Activated CD4-positive, alpha-beta T cell treated with anti-CD3 and anti-CD28 coated beads, Interleukin-2, amount 10 ng/mL, durations not matched to agents 7 days and 5 days (primary cell): ENCODE data around the gene SLC30A7. TPM values are rescaled to one million over a fixed set of nuclear protein-coding genes. Genes with fewer than 3 reads are reported as not detected.
A peak's percentile ranks its signal among the peaks of the same experiment; 100 is the strongest.

ENCODE experiments used
- CTCF ChIA-PET: fragments of 350-600 bp; sonication (Branson Sonifier 250); formaldehyde crosslinking; loops from one replicate; lab custom pipeline; 2021; ENCODE audit warnings: antibody characterized with exemption; lab: Charles Lee
- POLR2A ChIA-PET: fragments of 350-600 bp; sonication (Branson Sonifier 250); formaldehyde crosslinking; loops from one replicate; lab custom pipeline; 2021; ENCODE audit warnings: antibody characterized with exemption; lab: Charles Lee
- DNase-seq: peaks from one replicate; pipeline ENCODE4 v3.0.0-alpha.2; 2020
- H3K27ac Mint-ChIP-seq: one replicate; pipeline ENCODE4 v1.8.0; 2021; ENCODE audit warnings: mild to moderate bottlenecking, moderate library complexity, mixed read lengths
- H3K27me3 Mint-ChIP-seq: one replicate; pipeline ENCODE4 v1.8.0; 2021; ENCODE audit warnings: mixed read lengths
- H3K36me3 Mint-ChIP-seq: one replicate; pipeline ENCODE4 v1.8.0; 2021; ENCODE audit warnings: low read depth, mixed read lengths
- H3K4me1 Mint-ChIP-seq: one replicate; pipeline ENCODE4 v1.8.0; 2021; ENCODE audit warnings: mixed read lengths
- H3K4me3 Mint-ChIP-seq: one replicate; pipeline ENCODE4 v1.8.0; 2021; ENCODE audit warnings: mild to moderate bottlenecking, moderate library complexity, mixed read lengths
- H3K9me3 Mint-ChIP-seq: one replicate; pipeline ENCODE4 v1.8.0; 2021; ENCODE audit warnings: mixed read lengths
- total RNA-seq, 2 experiments: library from RNA; stranded (reverse); gene quantifications; one replicate each; pipeline ENCODE4 v1.2.3, GENCODE V29; 2021

Gene SLC30A7
- total RNA-seq, 2 experiments from 2014 or later: 32.8 to 33.9 TPM

DNA sequence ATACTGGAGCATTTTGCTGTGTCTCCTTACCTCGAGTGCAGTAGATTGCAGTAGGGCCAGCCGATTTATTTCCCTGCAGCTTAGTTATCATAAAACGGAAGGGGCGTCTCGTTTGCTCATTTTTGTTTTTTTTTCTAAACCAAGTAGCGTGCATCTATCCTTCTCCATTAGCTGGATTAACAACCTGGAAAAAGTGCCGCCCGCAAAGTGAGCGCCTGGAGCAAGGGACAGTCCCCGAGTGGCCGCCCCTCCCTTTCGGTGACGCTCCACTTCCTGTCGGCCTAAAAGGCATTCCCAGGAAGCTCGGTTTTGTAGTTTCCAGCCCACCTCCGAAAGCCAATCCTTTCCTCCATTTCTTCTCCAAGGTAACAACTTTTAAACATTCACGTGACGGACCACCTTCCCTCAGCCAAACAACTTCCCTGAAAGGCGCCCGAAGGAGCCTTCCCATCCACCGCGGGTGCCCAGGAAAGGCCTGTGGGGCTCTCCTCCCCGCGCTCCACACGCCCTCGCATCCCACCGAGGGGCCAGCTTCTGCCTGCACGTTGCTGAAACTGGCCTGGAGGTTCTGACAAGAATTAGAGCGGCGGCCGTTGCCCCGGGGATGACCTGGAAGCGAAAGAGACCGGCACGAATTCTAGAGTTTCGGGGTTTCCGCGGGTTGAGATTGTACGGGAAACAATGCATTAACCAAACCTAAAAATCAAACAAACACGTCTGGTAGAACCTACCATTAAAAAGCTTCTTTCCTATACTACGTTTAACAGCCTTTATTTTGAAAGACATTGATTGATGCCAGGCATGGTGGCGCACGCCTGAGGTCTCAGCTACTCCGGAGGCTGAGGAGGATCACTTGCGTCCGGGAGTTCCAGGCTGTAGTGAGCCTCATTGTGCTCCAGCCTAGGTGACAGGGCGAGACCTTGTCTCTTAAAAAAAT is 1.0 kb upstream of the SLC30A7 start, which contains the start of gene EXTL2:
TSS of gene EXTL2 (minus strand) at position 240 of the 937 bp plus-strand sequence. CDS start 6,085 bp downstream, outside the sequence.
- peaks cover 17% of the 10 kb centered on the region for H3K9me3 Mint-ChIP-seq
- H3K4me1 Mint-ChIP-seq: peaks cover 48% of the 10 kb centered on the region
- ChIA-PET POLR2A (interaction anchor here (0.6 to 1.1 kb wide), 3 partner anchors 35 to 438 kb away, joined by 3 to 4 read pairs (median 3); no protein-coding TSS in a partner anchor), CTCF (interaction anchor here (0.6 to 2.0 kb wide), 7 partner anchors 11 to 494 kb away, joined by 3 to 4 read pairs (median 3); no protein-coding TSS in a partner anchor)
- H3K4me3 Mint-ChIP-seq: peak within 1 kb of the TSS; percentile 97
- H3K27ac Mint-ChIP-seq: peak within 1 kb of the TSS; percentile 97
- H3K36me3 Mint-ChIP-seq: peaks cover 36% of the 10 kb centered on the region
- DNase-seq: peak; percentile 65
- no peaks in the 10 kb centered on the region for H3K27me3 Mint-ChIP-seq

DNA sequence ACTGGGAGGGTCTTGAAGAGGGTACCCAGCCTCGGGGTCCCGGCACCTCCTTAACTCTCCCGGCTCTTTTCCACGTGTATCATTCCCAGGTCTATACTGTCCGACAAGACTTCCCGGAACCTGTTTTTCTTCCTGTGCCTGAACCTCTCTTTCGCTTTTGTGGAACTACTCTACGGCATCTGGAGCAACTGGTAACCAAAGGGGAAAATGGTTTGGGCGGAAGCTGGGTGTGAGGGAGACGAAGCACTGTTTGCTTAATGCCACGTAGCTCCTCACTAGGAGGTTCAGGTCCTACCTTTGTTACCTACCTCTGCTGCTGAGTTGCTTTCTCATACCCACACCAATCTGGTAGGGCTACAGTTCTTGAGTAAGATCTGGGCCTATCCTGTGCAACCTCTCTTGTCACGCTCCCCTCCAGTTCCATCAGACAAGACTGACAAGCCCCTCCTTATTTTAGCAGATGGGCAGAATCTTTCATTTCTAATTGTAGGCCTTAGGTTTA is 642 bp downstream of the SLC30A7 start:
- Mint-ChIP-seq H3K9me3 (peaks cover 4% of the 10 kb centered on the region), H3K27me3 (no peaks in the 10 kb centered on the region), H3K36me3 (peaks cover 35% of the 10 kb centered on the region), H3K4me3 (peak overlapping the region; percentile 97), H3K4me1 (peaks cover 53% of the 10 kb centered on the region), H3K27ac (peak overlapping the region; percentile 97)
- ChIA-PET POLR2A (interaction anchor here (0.5 kb wide), 1 partner anchor 670 kb away, joined by 3 read pairs; no protein-coding TSS in a partner anchor), CTCF (interaction anchor here (2.0 kb wide), 1 partner anchor 10 kb away, joined by 4 read pairs; no protein-coding TSS in a partner anchor)
- peak; percentile 65 for DNase-seq

DNA sequence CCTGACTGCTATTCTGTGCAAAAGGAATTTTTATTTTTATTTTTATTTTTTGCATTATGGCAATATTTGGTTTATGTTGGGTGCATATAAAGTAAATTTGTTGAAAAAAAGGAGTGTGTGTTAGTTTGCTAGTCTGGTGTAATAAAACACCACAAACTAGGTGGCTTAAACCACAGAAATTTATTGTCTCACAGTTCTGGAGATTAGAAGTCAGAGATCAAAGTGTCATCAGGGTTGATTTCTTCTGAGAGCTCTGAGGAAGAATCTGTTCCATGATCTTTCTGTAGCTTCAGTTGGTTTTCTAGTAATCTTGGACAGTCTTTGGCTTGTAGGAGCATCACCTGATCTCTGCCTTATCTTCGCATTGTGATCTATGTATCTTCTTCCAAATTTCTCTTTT is 6.5 kb downstream of the SLC30A7 start:
- H3K27ac Mint-ChIP-seq: no peak overlapping the region
- POLR2A ChIA-PET: no interaction called here

DNA sequence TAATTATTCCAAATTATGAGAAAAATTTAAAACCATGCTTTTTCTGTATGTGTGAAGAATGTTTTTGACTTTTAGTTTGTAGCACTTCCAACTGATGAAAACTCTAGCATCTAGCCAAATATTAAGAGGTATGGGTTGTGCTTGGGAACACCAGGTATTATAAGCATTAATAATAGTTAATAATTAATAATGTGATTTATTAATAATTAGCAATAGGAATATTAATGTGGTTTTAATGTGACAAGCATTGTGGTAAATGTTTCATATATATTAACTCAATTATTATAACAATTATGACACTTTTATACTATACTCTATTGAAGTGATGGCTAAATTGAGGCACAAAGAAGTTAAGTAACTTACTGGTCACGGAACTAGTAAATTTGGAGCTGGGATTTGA is 7.9 kb downstream of the SLC30A7 start:
- CTCF ChIA-PET: interaction anchor here (0.6 to 1.5 kb wide), 3 partner anchors 11 to 390 kb away, joined by 3 to 7 read pairs (median 3); no protein-coding TSS in a partner anchor
- Mint-ChIP-seq H3K9me3 (peaks cover 9% of the 10 kb centered on the region), H3K4me3 (no peak overlapping the region), H3K27me3 (no peaks in the 10 kb centered on the region), H3K27ac (no peak overlapping the region), H3K4me1 (peaks cover 37% of the 10 kb centered on the region), H3K36me3 (peaks cover 64% of the 10 kb centered on the region)
- POLR2A ChIA-PET: no interaction called here
- DNase-seq: no peak

More for the DNA sequence above, 6.5 kb downstream of the SLC30A7 start:
- H3K36me3 Mint-ChIP-seq: peaks cover 61% of the 10 kb centered on the region
- no peak overlapping the region for H3K4me3 Mint-ChIP-seq
- no peaks in the 10 kb centered on the region for H3K27me3 Mint-ChIP-seq
- H3K4me1 Mint-ChIP-seq: peaks cover 42% of the 10 kb centered on the region
- CTCF ChIA-PET: interaction anchor here (1.2 to 1.7 kb wide), 2 partner anchors 386 to 397 kb away, joined by 3 read pairs; no protein-coding TSS in a partner anchor
- peaks cover 9% of the 10 kb centered on the region for H3K9me3 Mint-ChIP-seq
- DNase-seq: no peak

DNA sequence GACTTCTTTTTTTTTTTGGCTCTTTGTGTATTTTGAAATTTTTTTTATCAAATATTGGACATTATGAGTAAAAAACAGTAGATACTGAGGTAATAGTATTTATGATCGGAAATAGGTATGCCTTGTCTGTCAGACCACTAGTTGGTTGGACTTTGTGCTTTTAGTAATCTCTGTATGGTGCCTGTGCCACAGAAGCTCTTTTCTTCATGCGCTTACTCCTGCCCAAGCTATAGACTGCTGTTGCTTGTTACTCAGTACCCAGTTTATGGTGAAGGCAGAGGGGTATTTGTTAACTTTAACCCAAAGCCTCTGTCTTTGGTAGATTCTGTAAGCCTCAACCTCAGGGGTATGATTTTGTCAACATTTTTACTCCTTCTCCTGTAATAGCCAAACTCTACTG is 8.6 kb downstream of the SLC30A7 start:
- Mint-ChIP-seq H3K27me3 (no peaks in the 10 kb centered on the region), H3K27ac (no peak overlapping the region), H3K9me3 (peaks cover 9% of the 10 kb centered on the region), H3K4me1 (peaks cover 30% of the 10 kb centered on the region), H3K36me3 (peaks cover 61% of the 10 kb centered on the region), H3K4me3 (no peak overlapping the region)
- no peak for DNase-seq
- ChIA-PET POLR2A (no interaction called here), CTCF (interaction anchor here (0.6 to 1.5 kb wide), 3 partner anchors 12 to 391 kb away, joined by 3 to 7 read pairs (median 3); no protein-coding TSS in a partner anchor)

DNA sequence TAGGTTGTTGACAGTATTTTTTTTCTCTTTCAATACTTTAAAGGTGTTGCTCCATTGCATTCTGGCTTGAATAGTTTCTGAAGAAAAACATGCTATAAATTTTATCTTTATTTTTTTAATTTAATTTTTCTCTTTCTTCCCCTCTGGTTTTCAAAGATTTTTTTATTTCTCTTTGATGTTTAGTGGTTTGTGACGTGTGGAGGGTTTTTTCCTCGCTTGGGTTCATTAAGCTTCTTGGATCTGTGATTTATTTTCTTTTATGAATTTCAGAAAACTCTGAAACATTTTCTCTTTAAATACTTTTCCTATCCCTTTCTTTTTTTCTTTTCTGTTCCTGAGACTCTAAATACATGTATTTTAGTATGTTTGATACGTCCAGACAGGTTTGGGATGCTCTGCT is 9.3 kb downstream of the SLC30A7 start:
- peaks cover 57% of the 10 kb centered on the region for H3K36me3 Mint-ChIP-seq
- DNase-seq: no peak
- peaks cover 26% of the 10 kb centered on the region for H3K4me1 Mint-ChIP-seq
- H3K27me3 Mint-ChIP-seq: no peaks in the 10 kb centered on the region
- H3K9me3 Mint-ChIP-seq: peaks cover 9% of the 10 kb centered on the region
- no peak overlapping the region for H3K4me3 Mint-ChIP-seq
- no peak overlapping the region for H3K27ac Mint-ChIP-seq
- ChIA-PET CTCF (interaction anchor here (1.5 kb wide), 1 partner anchor 383 kb away, joined by 7 read pairs; no protein-coding TSS in a partner anchor), POLR2A (no interaction called here)

DNA sequence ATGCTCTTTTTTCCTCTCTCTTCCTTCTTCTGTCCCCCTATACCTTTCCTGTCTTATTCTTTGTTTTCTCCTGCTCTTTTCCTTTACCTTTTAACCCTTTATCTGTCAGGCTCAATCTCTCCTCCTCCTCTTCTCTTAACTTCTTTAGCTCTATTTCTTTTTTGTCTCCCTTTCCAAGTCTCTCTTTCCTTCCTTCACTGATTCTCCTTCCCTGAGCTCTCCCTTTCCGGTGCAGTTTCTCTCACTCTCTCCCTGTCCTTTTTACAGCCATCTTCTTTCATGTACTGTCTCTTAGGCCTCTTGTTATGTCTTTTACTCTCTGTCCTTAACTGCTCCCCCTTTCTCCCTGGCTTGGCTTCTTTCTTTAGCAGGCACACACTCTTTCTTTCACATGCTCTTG is 12.0 kb downstream of the SLC30A7 start:
- peaks cover 61% of the 10 kb centered on the region for H3K36me3 Mint-ChIP-seq
- no peaks in the 10 kb centered on the region for H3K27me3 Mint-ChIP-seq
- ChIA-PET CTCF (interaction anchor here (0.9 to 2.2 kb wide), 2 partner anchors 308 to 402 kb away, joined by 3 to 8 read pairs; no protein-coding TSS in a partner anchor), POLR2A (no interaction called here)
- no peak for DNase-seq
- H3K9me3 Mint-ChIP-seq: peaks cover 9% of the 10 kb centered on the region
- H3K4me1 Mint-ChIP-seq: peaks cover 16% of the 10 kb centered on the region
- H3K27ac Mint-ChIP-seq: peak overlapping the region; percentile 22
- no peak overlapping the region for H3K4me3 Mint-ChIP-seq

DNA sequence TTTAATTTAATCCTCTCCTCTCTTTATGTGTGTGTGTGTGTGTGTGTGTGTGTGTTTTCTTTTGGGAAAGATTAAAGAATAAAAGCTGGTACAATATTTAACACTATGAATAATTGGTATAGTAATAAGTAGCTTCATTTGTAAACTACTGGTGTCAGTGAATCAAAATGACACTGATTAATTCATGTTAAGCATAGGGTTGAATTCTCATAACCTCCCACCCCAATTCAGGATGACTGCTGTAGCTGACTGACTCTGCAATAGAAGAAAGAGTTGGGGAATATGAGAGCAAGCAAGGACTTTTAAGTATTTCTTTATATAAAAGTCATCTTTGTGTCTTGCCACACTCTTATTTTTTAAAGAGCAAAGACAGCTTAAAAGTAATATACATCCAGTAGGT is 13.1 kb downstream of the SLC30A7 start:
- ChIA-PET POLR2A (no interaction called here), CTCF (interaction anchor here (0.9 to 1.2 kb wide), 3 partner anchors 10 to 306 kb away, joined by 3 to 5 read pairs (median 4); partner anchors contain the start of gene EXTL2)
- H3K27me3 Mint-ChIP-seq: no peaks in the 10 kb centered on the region
- H3K27ac Mint-ChIP-seq: no peak overlapping the region
- H3K4me3 Mint-ChIP-seq: no peak overlapping the region
- peaks cover 17% of the 10 kb centered on the region for H3K4me1 Mint-ChIP-seq
- peaks cover 9% of the 10 kb centered on the region for H3K9me3 Mint-ChIP-seq
- peaks cover 68% of the 10 kb centered on the region for H3K36me3 Mint-ChIP-seq
- no peak for DNase-seq

DNA sequence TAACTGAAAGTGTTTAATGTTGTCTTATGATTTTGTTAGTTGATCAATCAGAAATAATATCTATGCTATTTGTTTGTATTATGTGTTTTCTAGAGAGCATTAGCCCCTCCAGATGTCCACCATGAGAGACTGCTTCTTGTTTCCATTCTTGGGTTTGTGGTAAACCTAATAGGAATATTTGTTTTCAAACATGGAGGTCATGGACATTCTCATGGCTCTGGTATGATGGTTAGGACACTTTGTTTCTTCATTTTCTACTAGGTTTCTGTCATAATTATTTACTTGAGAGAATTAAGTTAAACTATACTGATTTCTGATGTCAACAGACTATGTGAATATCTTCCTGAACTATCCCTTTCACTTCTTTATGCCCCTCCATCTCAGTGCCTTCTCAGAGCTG is 16.1 kb downstream of the SLC30A7 start:
- Mint-ChIP-seq H3K9me3 (no peaks in the 10 kb centered on the region), H3K4me3 (no peak overlapping the region), H3K4me1 (peaks cover 16% of the 10 kb centered on the region), H3K27ac (no peak overlapping the region), H3K36me3 (peaks cover 59% of the 10 kb centered on the region), H3K27me3 (no peaks in the 10 kb centered on the region)
- POLR2A ChIA-PET: no interaction called here
- CTCF ChIA-PET: no interaction called here
- DNase-seq: no peak

DNA sequence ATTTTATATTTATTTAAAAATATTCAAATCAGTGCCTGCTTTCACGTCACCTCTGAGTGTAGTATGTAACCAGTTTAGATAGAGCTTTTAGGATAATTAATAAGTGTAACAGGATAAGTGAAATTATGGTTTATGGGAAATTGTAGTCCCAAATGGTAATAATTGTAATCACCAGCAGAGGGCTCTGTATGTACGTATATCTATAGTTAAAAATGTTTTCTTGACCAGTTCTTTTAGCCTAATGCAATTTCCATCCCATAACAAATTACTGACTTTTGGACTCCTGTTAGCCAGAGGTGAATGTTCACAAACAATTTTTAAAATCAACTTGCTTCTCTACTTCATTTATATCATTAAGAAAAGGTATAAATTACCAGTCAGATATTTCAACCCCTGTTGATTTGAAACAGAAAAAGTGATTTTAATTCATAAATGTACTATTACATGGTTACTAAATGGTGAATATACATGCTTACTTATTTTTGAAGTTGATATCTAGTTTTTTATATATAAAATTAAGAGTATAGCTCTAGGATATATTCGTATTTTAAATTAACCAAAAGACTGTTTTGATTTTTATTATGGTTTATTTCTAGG is 25.3 kb downstream of the SLC30A7 start:
- ChIA-PET POLR2A (no interaction called here), CTCF (interaction anchor here (1.0 kb wide), 1 partner anchor 316 kb away, joined by 3 read pairs; the partner anchor contains the start of gene S1PR1)
- H3K27me3 Mint-ChIP-seq: no peaks in the 10 kb centered on the region
- DNase-seq: peak; percentile 36
- H3K9me3 Mint-ChIP-seq: peaks cover 8% of the 10 kb centered on the region
- peak overlapping the region; percentile 20 for H3K27ac Mint-ChIP-seq
- peaks cover 30% of the 10 kb centered on the region for H3K4me1 Mint-ChIP-seq
- H3K36me3 Mint-ChIP-seq: peaks cover 42% of the 10 kb centered on the region
- H3K4me3 Mint-ChIP-seq: no peak overlapping the region

DNA sequence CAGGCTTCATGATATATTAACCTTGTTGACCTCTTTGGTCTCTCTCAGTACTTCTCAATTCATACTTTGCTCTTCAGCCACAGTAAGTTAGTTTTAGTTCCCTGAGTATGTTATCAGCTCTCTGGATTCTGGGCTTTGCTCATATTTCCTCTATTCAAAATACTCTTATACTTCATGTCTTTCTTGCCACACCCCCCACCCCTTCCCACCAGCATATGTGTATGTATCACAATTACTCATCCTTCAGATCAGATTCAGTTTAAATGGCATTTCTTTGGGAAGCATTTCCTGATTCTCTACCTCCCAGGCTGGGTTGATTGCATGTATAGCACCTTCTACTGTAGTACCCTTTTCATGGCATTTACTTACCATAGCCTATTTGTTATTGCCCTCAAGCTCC is 28.3 kb downstream of the SLC30A7 start:
- H3K27ac Mint-ChIP-seq: peak overlapping the region; percentile 67
- POLR2A ChIA-PET: no interaction called here

DNA sequence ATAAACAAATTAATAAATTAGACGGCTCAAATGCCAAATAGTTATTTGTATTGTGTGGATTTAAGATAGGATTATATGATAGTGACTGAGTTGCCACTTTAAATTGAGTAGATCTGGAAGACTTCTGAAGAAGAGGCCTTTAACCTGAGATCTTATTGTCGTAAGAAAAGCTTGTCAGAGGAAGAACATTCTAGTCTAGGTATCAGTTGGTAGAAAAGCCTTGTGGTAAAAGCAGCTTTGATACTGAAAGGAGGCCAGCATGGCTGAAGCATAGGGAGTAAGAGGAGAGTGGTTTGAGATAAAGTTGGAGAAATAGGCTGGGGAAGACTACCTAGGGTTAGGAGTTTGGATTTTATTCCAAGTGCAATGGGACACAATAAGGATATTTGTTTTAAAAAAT is 29.1 kb downstream of the SLC30A7 start:
- peak overlapping the region; percentile 69 for H3K27ac Mint-ChIP-seq
- H3K27me3 Mint-ChIP-seq: no peaks in the 10 kb centered on the region
- H3K4me1 Mint-ChIP-seq: peaks cover 37% of the 10 kb centered on the region
- ChIA-PET POLR2A (no interaction called here), CTCF (interaction anchor here (1.6 kb wide), 1 partner anchor 17 kb away, joined by 3 read pairs; no protein-coding TSS in a partner anchor)
- no peak for DNase-seq
- H3K9me3 Mint-ChIP-seq: peaks cover 9% of the 10 kb centered on the region
- H3K4me3 Mint-ChIP-seq: no peak overlapping the region
- peaks cover 30% of the 10 kb centered on the region for H3K36me3 Mint-ChIP-seq

More for the DNA sequence above, 28.3 kb downstream of the SLC30A7 start:
- Mint-ChIP-seq H3K4me1 (peaks cover 30% of the 10 kb centered on the region), H3K4me3 (no peak overlapping the region), H3K36me3 (peaks cover 27% of the 10 kb centered on the region), H3K9me3 (peaks cover 9% of the 10 kb centered on the region), H3K27me3 (no peaks in the 10 kb centered on the region)
- CTCF ChIA-PET: interaction anchor here (1.6 to 1.7 kb wide), 2 partner anchors 18 to 314 kb away, joined by 3 to 4 read pairs; no protein-coding TSS in a partner anchor
- DNase-seq: no peak
